Fibroblast of pulmonary artery (primary cell): ENCODE data around the gene MARCKSL1.

ENCODE experiments used
- DNase-seq: peaks from one replicate; pipeline ENCODE4 v3.0.0-alpha.2; 2010; ENCODE audit warnings: low read depth
- H3K4me3 ChIP-seq: replicated peaks from 2 replicates; pipeline ENCODE4 v1.5.1; 2011; ENCODE audit warnings: low read depth, mild to moderate bottlenecking, control low read depth, low read length, moderate library complexity
- TF ChIP-seq, protein P1 (sequence below): IDR thresholded peaks from 2 replicates; pipeline ENCODE4 v1.5.1; 2011; ENCODE audit warnings: mild to moderate bottlenecking, control low read depth, low read length, inconsistent platforms; ENCODE audit errors: missing control alignments

Gene MARCKSL1

GRCh38 chr1:32321712-32322291, 14.2 kb downstream of the MARCKSL1 start:
- TF ChIP-seq, protein P1, sequence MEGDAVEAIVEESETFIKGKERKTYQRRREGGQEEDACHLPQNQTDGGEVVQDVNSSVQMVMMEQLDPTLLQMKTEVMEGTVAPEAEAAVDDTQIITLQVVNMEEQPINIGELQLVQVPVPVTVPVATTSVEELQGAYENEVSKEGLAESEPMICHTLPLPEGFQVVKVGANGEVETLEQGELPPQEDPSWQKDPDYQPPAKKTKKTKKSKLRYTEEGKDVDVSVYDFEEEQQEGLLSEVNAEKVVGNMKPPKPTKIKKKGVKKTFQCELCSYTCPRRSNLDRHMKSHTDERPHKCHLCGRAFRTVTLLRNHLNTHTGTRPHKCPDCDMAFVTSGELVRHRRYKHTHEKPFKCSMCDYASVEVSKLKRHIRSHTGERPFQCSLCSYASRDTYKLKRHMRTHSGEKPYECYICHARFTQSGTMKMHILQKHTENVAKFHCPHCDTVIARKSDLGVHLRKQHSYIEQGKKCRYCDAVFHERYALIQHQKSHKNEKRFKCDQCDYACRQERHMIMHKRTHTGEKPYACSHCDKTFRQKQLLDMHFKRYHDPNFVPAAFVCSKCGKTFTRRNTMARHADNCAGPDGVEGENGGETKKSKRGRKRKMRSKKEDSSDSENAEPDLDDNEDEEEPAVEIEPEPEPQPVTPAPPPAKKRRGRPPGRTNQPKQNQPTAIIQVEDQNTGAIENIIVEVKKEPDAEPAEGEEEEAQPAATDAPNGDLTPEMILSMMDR, result no peak
- no peak for DNase-seq
- no peak overlapping the region for H3K4me3 ChIP-seq

DNA sequence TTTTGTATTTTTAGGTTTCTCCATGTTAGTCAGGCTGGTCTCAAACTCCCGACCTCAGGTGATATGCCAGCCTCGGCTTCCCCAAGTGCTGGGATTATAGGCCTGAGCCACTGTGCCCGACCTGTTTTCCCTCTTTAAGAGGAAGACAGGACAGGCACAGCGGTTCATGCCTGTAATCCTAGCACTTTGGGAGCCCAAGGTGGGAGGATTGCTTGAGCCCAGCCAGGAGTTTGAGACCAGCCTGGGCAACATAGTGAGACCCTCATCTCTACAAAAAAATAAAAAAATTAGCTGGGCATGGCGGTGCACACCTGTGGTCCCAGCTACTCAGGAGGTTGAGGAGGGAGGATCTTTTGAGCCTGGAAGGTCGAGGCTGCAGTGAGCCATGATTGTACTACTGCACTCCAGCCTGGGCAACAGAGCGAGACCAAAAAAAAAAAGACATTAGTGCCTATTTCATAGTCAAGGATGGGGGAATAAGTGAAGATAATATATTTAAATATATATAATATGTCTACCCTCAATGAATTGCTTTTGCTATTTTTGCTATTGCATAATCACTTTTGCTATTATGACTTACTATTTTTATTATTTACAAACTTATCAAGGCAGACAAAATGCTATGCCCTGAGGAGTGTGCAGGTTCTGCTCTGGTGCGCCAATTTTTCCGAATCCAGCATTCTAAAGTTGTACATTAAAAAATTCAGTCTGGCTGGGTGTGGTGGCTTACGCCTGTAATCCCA, 17.7 kb downstream of the MARCKSL1 start:
- H3K4me3 ChIP-seq, result no peak overlapping the region
- TF ChIP-seq, protein P1, result no peak
- no peak for DNase-seq

- TF ChIP-seq, protein P1, result no peak
- DNase-seq, result no peak
- no peak overlapping the region for H3K4me3 ChIP-seq
Measured at GRCh38 chr1:32316903-32317277, 19.1 kb downstream of the MARCKSL1 start.

DNA sequence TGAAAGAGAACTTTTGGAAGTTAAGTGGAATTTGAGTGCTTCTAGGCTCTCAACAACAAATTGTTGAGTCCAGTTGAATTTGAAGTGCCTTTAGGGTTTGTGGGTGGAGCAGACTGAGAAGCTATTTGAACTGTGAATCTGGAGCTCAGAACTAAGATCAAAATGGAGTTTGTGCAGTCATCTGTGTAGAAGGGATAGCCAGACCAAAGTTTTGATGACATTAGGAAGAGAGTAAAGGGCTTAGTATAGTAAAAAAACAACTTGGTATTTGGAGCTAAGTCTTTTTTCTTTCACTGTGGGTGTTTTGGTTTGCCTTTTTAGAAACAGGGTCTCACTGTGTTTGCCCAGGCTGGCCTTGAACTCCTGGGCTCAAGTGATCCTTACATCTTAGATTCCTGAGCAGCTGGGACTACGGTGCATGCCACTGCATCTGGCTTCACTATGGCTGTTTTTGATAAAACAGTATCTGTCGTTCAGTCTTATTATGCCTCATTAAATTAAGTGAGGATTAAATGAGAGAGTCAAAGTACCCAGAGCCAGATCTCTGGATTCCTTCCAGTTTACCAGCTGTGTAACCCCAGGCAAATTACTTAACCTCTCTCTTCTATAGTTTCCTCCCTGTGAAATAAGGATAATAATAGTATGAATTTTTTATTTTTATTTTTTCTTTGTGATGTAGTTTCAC, 24.2 kb downstream of the MARCKSL1 start:
- H3K4me3 ChIP-seq, result no peak overlapping the region
- TF ChIP-seq, protein P1, result no peak

GRCh38 chr1:32309960-32310359, 26.1 kb downstream of the MARCKSL1 start:
- TF ChIP-seq, protein P1, result no peak
- no peak for DNase-seq
- H3K4me3 ChIP-seq, result no peak overlapping the region

More for the DNA sequence above, 24.2 kb downstream of the MARCKSL1 start:
- DNase-seq, result no peak

DNA sequence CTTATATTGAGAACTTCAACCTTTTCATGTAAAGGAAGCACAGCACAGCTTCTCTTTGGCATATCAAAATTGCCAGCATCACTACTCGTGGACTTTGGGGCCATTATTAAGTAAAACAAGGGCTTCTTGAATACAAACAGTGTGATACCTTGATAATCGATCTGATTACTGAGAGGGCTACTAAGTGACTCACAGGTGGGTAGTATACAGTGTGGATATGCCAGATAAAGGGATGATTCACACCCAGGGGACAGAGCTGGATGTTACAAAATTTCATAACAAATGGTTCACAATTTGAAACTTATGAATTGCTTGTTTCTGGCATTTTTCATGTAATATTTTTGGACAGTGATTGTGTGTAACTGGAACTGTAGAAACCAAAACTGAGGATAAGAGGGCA, 28.7 kb downstream of the MARCKSL1 start:
- peak; percentile 46 for DNase-seq
- H3K4me3 ChIP-seq, result no peak overlapping the region
- TF ChIP-seq, protein P1, result no peak
